ENCODE data around the gene SOX6.

SOX6 gene

GRCh38 chr11:16262645-16262955 lies 93.7 kb downstream of the SOX6 start:
- no peak for DNase-seq

GRCh38 chr11:16261836-16262644 lies 94.3 kb downstream of the SOX6 start:
- DNase-seq, result no peak

GRCh38 chr11:16252373-16252772 lies 104.0 kb downstream of the SOX6 start:
- DNase-seq, result peak; percentile 14

GRCh38 chr11:16248248-16248647 lies 108.1 kb downstream of the SOX6 start:
- no peak for DNase-seq

- no peak for DNase-seq
Measured at GRCh38 chr11:16242806-16243205, 113.5 kb downstream of the SOX6 start.

- no peak for DNase-seq
Measured at GRCh38 chr11:16240687-16241086, 115.7 kb downstream of the SOX6 start.

GRCh38 chr11:16239141-16240105 lies 116.9 kb downstream of the SOX6 start:
- DNase-seq, result no peak

GRCh38 chr11:16226245-16226644 lies 130.1 kb downstream of the SOX6 start:
- DNase-seq, result peak; percentile 84

- DNase-seq, result no peak
Measured at GRCh38 chr11:16225623-16226022, 130.7 kb downstream of the SOX6 start.

GRCh38 chr11:16223558-16223957 lies 132.8 kb downstream of the SOX6 start:
- no peak for DNase-seq

- DNase-seq, result no peak
Measured at GRCh38 chr11:16217631-16218030, 138.7 kb downstream of the SOX6 start.

- DNase-seq, result no peak
Measured at GRCh38 chr11:16216831-16217230, 139.5 kb downstream of the SOX6 start.

- DNase-seq, result no peak
Measured at GRCh38 chr11:16215352-16215751, 141.0 kb downstream of the SOX6 start.

GRCh38 chr11:16211407-16211806 lies 144.9 kb downstream of the SOX6 start:
- no peak for DNase-seq

GRCh38 chr11:16204261-16204660 lies 152.1 kb downstream of the SOX6 start:
- no peak for DNase-seq

- DNase-seq, result no peak
Measured at GRCh38 chr11:16195651-16196050, 160.7 kb downstream of the SOX6 start.

- no peak for DNase-seq
Measured at GRCh38 chr11:16194566-16194965, 161.8 kb downstream of the SOX6 start.

GRCh38 chr11:16193897-16194381 lies 162.4 kb downstream of the SOX6 start:
- no peak for DNase-seq

- DNase-seq, result no peak
Measured at GRCh38 chr11:16191868-16192240, 164.5 kb downstream of the SOX6 start.

GRCh38 chr11:16191212-16191867 lies 165.0 kb downstream of the SOX6 start:
- DNase-seq, result no peak

- DNase-seq, result no peak
Measured at GRCh38 chr11:16186680-16187079, 169.7 kb downstream of the SOX6 start.

GRCh38 chr11:16185042-16185441 lies 171.3 kb downstream of the SOX6 start:
- no peak for DNase-seq

- DNase-seq, result no peak
Measured at GRCh38 chr11:16184588-16184987, 171.8 kb downstream of the SOX6 start.
